Hematopoietic multipotent progenitor cell treated with erythropoietin and hydrocortisone succinate and interleukin-3 and kit ligand, for 15 days (in vitro differentiated cells): Measurements from ENCODE around the gene ITGA11.

Experiments used
- DNase-seq: peaks from one replicate; pipeline ENCODE4 v3.0.0-alpha.2; 2015; ENCODE audit warnings: low spot score

The ITGA11 gene

GRCh38 chr15:68352401-68353062 is 79.4 kb downstream of the ITGA11 start:
- no peak for DNase-seq

GRCh38 chr15:68349151-68349550 is 82.8 kb downstream of the ITGA11 start:
- DNase-seq, result no peak

GRCh38 chr15:68348606-68349005 is 83.4 kb downstream of the ITGA11 start:
- no peak for DNase-seq

GRCh38 chr15:68348081-68348480 is 83.9 kb downstream of the ITGA11 start:
- no peak for DNase-seq

GRCh38 chr15:68347392-68347791 is 84.6 kb downstream of the ITGA11 start:
- DNase-seq, result no peak

- no peak for DNase-seq
These were observed 85.0 kb downstream of the ITGA11 start for GRCh38 chr15:68346979-68347378.

GRCh38 chr15:68345481-68345880 is 86.5 kb downstream of the ITGA11 start:
- no peak for DNase-seq

- no peak for DNase-seq
These were observed 87.4 kb downstream of the ITGA11 start for GRCh38 chr15:68344600-68344999.

- no peak for DNase-seq
These were observed 88.3 kb downstream of the ITGA11 start for GRCh38 chr15:68343579-68344225.

- no peak for DNase-seq
These were observed 89.9 kb downstream of the ITGA11 start for GRCh38 chr15:68341760-68342725.

- DNase-seq, result no peak
These were observed 91.0 kb downstream of the ITGA11 start for GRCh38 chr15:68340726-68341671.

- DNase-seq, result no peak
These were observed 92.5 kb downstream of the ITGA11 start for GRCh38 chr15:68339481-68339880.

GRCh38 chr15:68337826-68338225 is 94.1 kb downstream of the ITGA11 start:
- no peak for DNase-seq

- DNase-seq, result no peak
These were observed 95.4 kb downstream of the ITGA11 start for GRCh38 chr15:68336516-68336915.

GRCh38 chr15:68335655-68336054 is 96.3 kb downstream of the ITGA11 start:
- no peak for DNase-seq

- no peak for DNase-seq
These were observed 96.7 kb downstream of the ITGA11 start for GRCh38 chr15:68335251-68335650.

- DNase-seq, result no peak
These were observed 97.3 kb downstream of the ITGA11 start for GRCh38 chr15:68334661-68335124.

GRCh38 chr15:68333775-68334470 is 98.0 kb downstream of the ITGA11 start:
- DNase-seq, result no peak

GRCh38 chr15:68332266-68332665 is 99.7 kb downstream of the ITGA11 start:
- no peak for DNase-seq

- no peak for DNase-seq
These were observed 101.1 kb downstream of the ITGA11 start for GRCh38 chr15:68330901-68331300.

GRCh38 chr15:68330416-68330815 is 101.5 kb downstream of the ITGA11 start:
- DNase-seq, result no peak
